A549 (cell line): Measurements from ENCODE around the gene ANO4.

ENCODE experiments used
- CEBPB ChIP-seq, 2 experiments: fragments of >200 bp in 1 of 2; sonication (Bioruptor Twin) in 1 of 2; formaldehyde crosslinking in 1 of 2; IDR thresholded peaks; 2 replicates each; pipeline ENCODE4 v1.6.1; 2012 to 2016
- EP300 ChIP-seq, 2 experiments: fragments of >200 bp; sonication (Bioruptor Twin); formaldehyde crosslinking; IDR thresholded peaks; 2 replicates in 1 of 2; 3 replicates in 1 of 2; pipeline ENCODE4 v1.6.1; 2016 to 2017
- RCOR1 ChIP-seq: fragments of 150-350 bp; IDR thresholded peaks from 2 replicates; pipeline ENCODE4 v1.6.1; 2014; ENCODE audit warnings: antibody characterized with exemption, low read length, low read depth
- TF ChIP-seq, protein P1 (sequence below): fragments of >200 bp; sonication (Bioruptor Twin); formaldehyde crosslinking; IDR thresholded peaks from 3 replicates; pipeline ENCODE4 v1.5.1; 2016

DNA sequence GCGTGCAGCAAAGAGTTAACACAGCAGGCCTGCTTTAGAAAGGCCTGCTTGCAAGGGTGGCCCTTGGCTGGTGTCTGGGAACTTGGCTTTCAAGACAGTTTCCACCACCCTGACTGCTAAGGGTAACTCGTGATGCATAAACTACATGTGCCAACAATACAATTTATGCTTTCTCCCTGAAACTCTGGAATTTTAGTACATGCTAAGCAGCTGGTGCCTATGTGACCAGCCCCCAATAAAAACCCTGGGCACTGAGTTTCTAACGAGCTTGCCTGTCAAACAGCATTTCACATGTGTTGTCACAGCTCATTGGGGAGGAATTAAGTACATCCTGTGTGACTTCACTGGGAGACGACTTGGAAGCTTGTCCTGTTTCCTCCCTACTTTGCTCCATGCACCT, 282.3 kb downstream of the ANO4 start:
- TF ChIP-seq, protein P1, sequence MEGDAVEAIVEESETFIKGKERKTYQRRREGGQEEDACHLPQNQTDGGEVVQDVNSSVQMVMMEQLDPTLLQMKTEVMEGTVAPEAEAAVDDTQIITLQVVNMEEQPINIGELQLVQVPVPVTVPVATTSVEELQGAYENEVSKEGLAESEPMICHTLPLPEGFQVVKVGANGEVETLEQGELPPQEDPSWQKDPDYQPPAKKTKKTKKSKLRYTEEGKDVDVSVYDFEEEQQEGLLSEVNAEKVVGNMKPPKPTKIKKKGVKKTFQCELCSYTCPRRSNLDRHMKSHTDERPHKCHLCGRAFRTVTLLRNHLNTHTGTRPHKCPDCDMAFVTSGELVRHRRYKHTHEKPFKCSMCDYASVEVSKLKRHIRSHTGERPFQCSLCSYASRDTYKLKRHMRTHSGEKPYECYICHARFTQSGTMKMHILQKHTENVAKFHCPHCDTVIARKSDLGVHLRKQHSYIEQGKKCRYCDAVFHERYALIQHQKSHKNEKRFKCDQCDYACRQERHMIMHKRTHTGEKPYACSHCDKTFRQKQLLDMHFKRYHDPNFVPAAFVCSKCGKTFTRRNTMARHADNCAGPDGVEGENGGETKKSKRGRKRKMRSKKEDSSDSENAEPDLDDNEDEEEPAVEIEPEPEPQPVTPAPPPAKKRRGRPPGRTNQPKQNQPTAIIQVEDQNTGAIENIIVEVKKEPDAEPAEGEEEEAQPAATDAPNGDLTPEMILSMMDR: no peak
- TF ChIP-seq EP300 (IDR thresholded peaks at IDR 0.05) (no peak), RCOR1 (no peak), CEBPB (IDR thresholded peaks at IDR 0.05) (no peak)
